ENCODE results near the gene EBF3.

Gene EBF3

GRCh38 chr10:129959544-129960480 lies 4.3 kb downstream of the EBF3 start:
- peak; percentile 73 for DNase-seq

DNA sequence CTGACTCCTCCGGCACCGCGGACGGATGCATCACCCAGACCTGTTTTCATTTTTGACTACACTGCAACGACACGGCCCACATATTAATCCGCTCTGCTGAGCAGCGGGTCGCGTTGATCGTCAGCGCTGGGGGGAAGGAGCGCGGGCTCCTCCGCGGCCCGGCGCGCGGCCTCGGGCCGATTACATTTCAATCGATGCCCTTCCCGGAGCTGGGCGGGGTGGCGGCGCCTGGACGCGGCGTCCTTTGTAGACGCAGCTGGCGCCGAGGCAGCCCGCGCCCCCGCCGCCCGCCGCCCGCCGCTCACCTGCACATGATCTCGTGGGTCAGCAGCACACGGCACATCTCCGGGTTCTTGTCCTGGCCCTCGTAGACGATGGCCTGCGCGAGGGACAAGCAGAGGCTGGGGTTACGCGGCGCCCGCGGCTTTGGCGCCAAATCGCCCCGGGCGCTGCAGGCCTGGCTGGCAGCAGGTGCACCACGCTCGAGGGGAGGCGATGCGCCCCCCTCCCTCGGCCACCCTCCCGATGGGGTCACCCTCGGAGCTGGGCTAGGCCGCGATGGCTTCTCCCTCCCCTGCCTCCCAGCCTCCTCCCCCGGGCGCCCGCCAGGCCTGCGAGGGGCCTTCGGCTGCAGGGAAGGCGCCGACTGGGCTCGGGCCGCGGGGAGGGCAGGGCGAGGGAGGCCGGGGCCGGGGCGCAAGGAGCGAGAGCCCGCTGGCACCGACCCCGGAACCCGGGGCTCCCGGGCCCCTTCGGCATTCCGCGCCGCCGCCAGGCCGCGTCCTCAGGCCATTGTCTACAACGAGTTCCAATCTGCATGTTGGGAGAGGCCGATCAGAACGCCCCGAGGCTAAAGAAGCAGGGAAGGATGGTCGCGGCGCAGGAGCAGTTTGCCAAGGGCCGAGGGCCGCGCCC lies 5.2 kb downstream of the EBF3 start:
- peak; percentile 76 for DNase-seq

GRCh38 chr10:129958148-129958628 lies 5.9 kb downstream of the EBF3 start:
- DNase-seq, result no peak

- DNase-seq, result no peak
Measured at GRCh38 chr10:129956876-129957673, 7.0 kb downstream of the EBF3 start.

DNA sequence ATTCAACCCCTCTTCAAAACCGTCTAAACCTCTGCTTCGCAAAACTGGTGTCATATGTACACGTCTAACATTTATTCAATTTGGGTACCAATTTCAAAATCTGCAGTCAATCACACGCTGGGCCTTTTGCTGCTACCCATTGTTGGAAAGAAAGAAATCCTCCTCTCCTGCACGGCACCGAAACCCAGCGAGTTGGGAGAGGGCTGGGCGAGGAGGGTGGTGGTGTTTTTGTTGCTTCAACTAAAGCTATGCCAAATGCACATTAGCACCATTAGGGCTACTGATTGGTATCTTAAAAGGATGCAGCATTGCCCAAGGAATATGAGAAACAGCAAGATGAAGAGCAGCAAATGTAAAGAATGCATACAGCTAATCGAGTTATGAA lies 7.8 kb downstream of the EBF3 start:
- DNase-seq, result peak; percentile 31

DNA sequence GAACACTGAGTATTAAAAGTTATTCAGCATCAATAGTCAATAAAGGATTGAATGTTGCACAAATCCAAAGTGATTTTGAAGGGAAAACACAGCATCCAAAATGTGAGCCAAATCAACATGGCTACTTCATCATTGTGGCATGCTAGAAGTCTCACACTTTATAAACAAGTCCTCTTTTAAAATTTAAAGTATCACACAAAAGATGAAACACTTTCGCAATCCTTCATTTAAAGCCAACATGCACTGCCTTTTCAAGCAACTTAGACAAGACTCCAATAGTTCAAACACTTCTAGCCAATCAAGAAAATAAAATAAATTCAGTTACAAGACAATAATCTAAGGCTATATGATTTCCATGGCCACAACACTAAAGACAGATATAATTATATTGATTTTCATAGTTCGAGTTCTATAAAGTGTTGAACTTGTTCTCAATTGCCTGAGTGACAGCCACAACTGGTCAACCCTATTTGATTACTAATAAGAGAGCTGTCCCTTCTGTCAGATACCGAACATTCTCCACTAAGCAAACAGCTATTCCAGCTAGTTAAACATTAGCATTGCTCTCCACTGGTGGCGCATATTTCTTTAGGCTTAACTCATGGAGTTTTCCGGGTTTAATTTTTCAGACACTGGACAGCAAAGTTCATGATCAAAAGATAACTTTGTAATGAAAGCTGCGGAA lies 8.3 kb downstream of the EBF3 start:
- no peak for DNase-seq

GRCh38 chr10:129954492-129955315 lies 9.4 kb downstream of the EBF3 start:
- DNase-seq, result no peak

DNA sequence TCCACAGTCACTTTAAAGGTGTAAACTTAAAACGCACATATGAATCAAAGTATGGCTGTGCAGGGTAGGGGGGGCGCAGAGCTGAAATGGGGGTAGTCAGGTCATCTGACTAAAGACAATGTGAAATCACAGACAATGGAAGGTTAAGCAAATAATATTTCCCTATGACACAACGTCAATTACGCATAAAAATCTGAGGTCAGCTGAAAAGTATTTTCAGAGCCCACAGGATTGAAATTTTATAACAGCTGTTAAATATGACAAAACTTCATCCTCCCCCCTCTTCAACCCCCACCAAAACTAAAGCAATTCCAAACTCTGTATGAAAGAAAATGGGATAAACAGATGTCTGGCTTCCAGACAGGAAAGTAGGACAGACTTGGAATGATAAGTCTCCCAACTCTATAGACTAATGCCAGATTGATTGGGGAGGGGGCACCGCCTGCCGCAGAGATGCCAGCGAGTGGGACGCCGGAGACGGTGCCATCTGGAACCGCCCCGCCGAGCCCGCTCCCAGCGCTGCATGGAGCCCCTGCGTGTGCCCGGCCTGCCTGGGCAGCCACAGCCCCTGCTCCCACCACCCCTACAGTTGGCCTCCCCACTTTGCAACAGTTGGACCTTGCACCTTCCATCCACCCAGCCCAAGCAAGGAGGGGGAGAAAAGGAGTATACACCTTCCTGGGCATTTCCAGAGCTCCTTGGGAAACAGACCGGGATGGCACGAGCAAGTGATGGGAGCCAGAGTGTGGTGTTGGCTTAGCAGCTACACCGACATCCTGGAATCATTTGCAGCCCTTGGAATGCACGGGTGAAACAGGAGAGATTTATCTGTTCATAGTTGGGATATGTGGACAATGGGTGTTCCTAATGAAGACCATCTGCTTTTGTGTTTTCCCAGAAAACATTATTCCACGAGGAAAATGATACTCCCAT lies 10.7 kb downstream of the EBF3 start:
- DNase-seq, result no peak

DNA sequence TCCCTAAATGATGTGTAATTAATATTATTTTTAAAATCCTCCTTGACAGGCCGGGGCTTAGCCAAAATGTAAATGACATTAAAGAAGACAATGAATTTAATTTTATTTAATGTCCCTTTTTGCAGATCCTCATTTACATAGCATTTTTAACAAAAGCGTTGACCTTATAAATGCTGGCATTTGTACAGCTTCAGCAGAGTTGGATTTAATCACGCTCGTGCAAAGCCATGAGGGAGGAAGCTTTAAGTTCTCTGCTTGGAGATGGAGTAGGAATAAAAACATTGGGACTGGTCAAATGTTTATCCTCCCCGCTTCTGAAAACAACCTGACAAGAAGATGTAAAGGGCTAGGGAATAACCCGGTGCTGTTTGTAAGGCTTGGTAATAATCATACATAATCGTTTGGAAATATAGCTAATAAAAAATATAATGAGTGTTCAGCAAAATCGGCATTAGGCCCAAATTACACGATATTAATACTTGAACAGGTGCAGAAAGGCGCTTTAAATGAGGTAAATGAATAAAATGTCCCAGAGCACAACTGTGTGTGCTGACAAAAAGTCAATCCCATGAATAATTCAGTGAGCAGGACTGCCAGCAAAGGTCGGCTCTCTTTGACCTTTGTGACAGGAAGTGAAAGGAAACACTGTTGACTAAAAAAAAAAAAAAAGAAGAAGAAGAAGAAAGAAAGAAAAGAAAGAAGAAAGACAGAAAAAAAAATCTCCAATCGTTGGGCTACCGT lies 11.5 kb downstream of the EBF3 start:
- DNase-seq, result no peak

DNA sequence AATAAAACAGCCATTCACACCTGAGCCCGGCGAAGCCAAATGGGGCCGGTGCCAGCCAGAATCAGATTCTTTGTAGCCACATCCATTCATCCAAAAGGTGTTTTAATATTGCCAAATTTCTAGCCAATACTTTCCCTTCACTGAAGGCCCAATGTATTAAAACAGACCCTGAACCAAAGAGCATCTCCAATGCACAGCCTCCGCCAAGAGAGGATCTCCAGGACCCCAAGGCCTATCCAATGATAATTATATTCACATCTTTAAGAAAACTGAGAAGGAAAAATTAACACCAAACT lies 12.2 kb downstream of the EBF3 start:
- DNase-seq, result no peak

- DNase-seq, result no peak
Measured at GRCh38 chr10:129951101-129951969, 12.7 kb downstream of the EBF3 start.

GRCh38 chr10:129950676-129951075 lies 13.4 kb downstream of the EBF3 start:
- DNase-seq, result no peak

- DNase-seq, result peak; percentile 63
Measured at GRCh38 chr10:129949891-129950291, 14.2 kb downstream of the EBF3 start.

DNA sequence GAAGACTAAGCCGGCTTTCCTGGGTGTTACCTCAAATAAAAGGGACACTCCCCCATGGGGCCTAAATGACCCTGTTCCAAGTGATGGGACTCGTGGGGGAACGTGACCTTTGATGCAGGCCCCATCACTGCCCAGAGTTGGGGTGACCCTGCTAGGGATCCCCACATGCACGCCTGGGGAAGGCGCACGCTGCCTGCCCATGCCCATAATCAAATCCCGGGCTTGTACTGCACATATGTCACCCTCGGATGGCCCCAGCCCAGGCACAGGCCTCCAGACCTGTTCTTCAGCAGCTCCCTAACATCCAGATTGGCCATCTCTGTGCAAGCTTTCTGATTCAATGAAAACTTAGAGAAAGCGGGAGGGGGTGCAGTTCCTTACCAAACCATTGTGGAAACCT lies 14.7 kb downstream of the EBF3 start:
- DNase-seq, result no peak

DNA sequence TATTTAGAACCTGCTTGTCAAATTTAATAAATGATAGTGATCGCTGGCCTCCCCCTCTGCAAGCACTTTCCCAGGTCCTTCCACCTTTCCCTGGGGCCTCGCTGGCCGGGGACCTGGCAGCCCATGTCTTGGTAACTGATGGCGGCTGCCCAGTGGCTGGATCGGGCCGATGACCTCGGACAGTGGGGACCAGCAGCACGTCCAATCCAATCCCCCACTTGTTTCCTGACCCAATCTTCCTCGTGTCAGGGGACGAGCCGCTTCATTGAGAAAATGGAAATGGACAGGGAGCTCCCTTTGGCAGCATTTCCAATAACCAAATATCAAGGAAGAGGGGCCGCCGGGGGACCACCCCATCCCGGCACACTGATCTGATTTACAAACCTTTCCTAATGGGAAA lies 17.2 kb downstream of the EBF3 start:
- no peak for DNase-seq

DNA sequence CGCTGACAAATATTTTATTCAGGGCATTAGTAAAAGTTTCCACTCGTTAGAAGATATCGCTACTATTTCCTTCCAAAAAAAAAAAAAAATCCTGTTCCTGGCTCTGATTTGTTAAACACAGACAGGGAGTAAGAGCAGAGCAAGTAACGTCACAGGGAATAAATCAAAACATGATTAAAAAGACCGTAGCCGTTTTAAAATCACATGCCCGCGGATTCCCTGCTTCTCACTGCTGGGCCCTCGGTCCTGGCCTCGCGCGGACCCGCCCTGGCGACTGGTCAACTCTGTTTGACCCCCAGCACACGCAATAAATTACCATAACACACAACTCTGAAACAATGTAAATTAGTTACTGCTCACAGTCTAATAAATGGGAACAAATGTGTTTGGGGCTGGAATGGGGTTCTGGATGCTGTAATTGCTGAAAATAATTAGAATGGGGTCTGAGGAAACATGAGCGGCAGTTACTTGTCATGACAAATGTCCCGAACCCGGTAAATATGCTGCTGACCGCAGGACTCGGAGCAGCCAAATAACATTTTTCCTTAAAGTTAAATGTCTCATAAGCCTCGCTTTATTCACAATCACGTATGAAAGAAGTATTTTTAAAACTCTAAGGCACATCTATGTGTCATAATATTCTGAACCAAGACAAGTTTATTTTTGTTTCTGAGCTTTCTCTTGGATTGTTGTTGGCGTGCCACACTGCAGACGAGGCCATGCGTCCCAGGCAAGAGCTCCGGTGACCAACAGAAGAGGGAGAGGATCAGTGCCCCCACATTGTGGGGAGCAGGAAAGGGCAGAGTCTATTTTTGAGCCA lies 17.9 kb downstream of the EBF3 start:
- peak; percentile 41 for DNase-seq

DNA sequence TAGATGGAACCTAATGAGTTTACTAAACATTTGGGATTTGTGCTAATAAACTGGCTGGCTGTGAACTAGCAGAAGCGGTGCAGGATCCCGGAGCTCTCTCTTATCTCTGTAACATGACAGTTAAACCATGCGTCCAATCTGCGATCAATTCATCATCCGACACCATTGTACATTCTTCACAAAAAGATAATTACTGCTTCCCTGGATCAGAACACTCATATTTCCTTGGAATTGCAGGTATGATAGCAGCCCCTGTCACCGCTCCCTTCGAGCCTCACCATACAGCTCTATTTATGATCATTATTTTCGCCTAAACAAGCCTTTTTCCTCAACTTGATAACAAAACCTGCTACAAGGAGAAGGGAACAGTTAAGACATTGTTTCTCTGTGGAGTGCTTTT lies 18.5 kb downstream of the EBF3 start:
- DNase-seq, result no peak
